Stimulated activated naive CD8-positive, alpha-beta T cell treated with anti-CD3 and anti-CD28 coated beads, Interleukin-15, amount 100 ng/mL, for 72 hours (primary cell): ENCODE results near the gene ZNF428.

Source experiments
- ATAC-seq: fragments of 150-1000 bp; cut with Tn5 transposase; 2 replicates; pipeline ENCODE4 v1.10.0; 2021; ENCODE audit warnings: mild to moderate bottlenecking, moderate library complexity
- DNase-seq, 2 donors: peaks; one replicate each; pipeline ENCODE4 v3.0.0; 2021 to 2022
- H3K27ac Mint-ChIP-seq, 2 donors: one replicate each; pipeline ENCODE4 v1.8.0; 2022; ENCODE audit warnings: mild to moderate bottlenecking in 2 of 2, mixed read lengths in 2 of 2, moderate library complexity in 2 of 2
- H3K27me3 Mint-ChIP-seq: one replicate; pipeline ENCODE4 v1.8.0; 2022; ENCODE audit warnings: mixed read lengths
- H3K4me1 Mint-ChIP-seq: one replicate; pipeline ENCODE4 v1.8.0; 2022; ENCODE audit warnings: mild to moderate bottlenecking, mixed read lengths
- H3K4me3 Mint-ChIP-seq, 2 donors: one replicate each; pipeline ENCODE4 v1.8.0; 2022; ENCODE audit warnings: mild to moderate bottlenecking in 2 of 2, mixed read lengths in 2 of 2, moderate library complexity in 1 of 2
- H3K9me3 Mint-ChIP-seq, 2 donors: one replicate each; pipeline ENCODE4 v1.8.0; 2022; ENCODE audit warnings: mixed read lengths in 2 of 2

The ZNF428 gene

GRCh38 chr19:43574424-43575155 lies 44.8 kb downstream of the ZNF428 start:
- no peak for ATAC-seq
- H3K27me3 Mint-ChIP-seq, result no peaks in the 10 kb centered on the region
- DNase-seq, result no peak
- H3K27ac Mint-ChIP-seq, result peak overlapping the region; percentile 98
- peak overlapping the region; percentile 99 for H3K4me3 Mint-ChIP-seq
- H3K9me3 Mint-ChIP-seq, result no peaks in the 10 kb centered on the region
- H3K4me1 Mint-ChIP-seq, result peaks cover 61% of the 10 kb centered on the region

GRCh38 chr19:43572171-43572588 lies 47.2 kb downstream of the ZNF428 start:
- H3K4me1 Mint-ChIP-seq, result peaks cover 42% of the 10 kb centered on the region
- H3K27ac Mint-ChIP-seq, result no peak overlapping the region
- H3K27me3 Mint-ChIP-seq, result no peaks in the 10 kb centered on the region
- H3K9me3 Mint-ChIP-seq, result no peaks in the 10 kb centered on the region
- ATAC-seq (no peak), DNase-seq (no peak)
- no peak overlapping the region for H3K4me3 Mint-ChIP-seq

- no peak overlapping the region for H3K4me3 Mint-ChIP-seq
- H3K9me3 Mint-ChIP-seq, result no peaks in the 10 kb centered on the region
- no peak for ATAC-seq
- H3K27ac Mint-ChIP-seq, result no peak overlapping the region
- H3K4me1 Mint-ChIP-seq, result peaks cover 36% of the 10 kb centered on the region
- DNase-seq, result no peak
- H3K27me3 Mint-ChIP-seq, result no peaks in the 10 kb centered on the region
Observed at GRCh38 chr19:43570174-43570791, 49.1 kb downstream of the ZNF428 start.

GRCh38 chr19:43569657-43570056 lies 49.8 kb downstream of the ZNF428 start:
- H3K4me1 Mint-ChIP-seq, result peaks cover 38% of the 10 kb centered on the region
- ATAC-seq (no peak), DNase-seq (no peak)
- no peaks in the 10 kb centered on the region for H3K9me3 Mint-ChIP-seq
- no peak overlapping the region for H3K27ac Mint-ChIP-seq
- no peak overlapping the region for H3K4me3 Mint-ChIP-seq
- H3K27me3 Mint-ChIP-seq, result no peaks in the 10 kb centered on the region

- Mint-ChIP-seq H3K4me3 (no peak overlapping the region), H3K9me3 (no peaks in the 10 kb centered on the region), H3K4me1 (peaks cover 67% of the 10 kb centered on the region), H3K27me3 (no peaks in the 10 kb centered on the region), H3K27ac (peak overlapping the region; percentile 19 to 21)
- DNase-seq (no peak), ATAC-seq (no peak)
Observed at GRCh38 chr19:43564800-43565199, 54.6 kb downstream of the ZNF428 start.

- no peaks in the 10 kb centered on the region for H3K27me3 Mint-ChIP-seq
- H3K4me3 Mint-ChIP-seq, result peak overlapping the region; percentile 1 to 47
- ATAC-seq (no peak), DNase-seq (no peak)
- peaks cover 64% of the 10 kb centered on the region for H3K4me1 Mint-ChIP-seq
- no peaks in the 10 kb centered on the region for H3K9me3 Mint-ChIP-seq
- peak overlapping the region; percentile 9 to 29 for H3K27ac Mint-ChIP-seq
Observed at GRCh38 chr19:43563816-43564457, 55.5 kb downstream of the ZNF428 start.

GRCh38 chr19:43562698-43563241 lies 56.7 kb downstream of the ZNF428 start:
- ATAC-seq (peak; percentile 97), DNase-seq (peak; percentile 72 to 86)
- H3K27me3 Mint-ChIP-seq, result no peaks in the 10 kb centered on the region
- H3K27ac Mint-ChIP-seq, result peak overlapping the region; percentile 96 to 99
- H3K9me3 Mint-ChIP-seq, result no peaks in the 10 kb centered on the region
- peaks cover 64% of the 10 kb centered on the region for H3K4me1 Mint-ChIP-seq
- H3K4me3 Mint-ChIP-seq, result peak overlapping the region; percentile 70 to 73

- Mint-ChIP-seq H3K9me3 (no peaks in the 10 kb centered on the region), H3K27me3 (no peaks in the 10 kb centered on the region), H3K27ac (peak overlapping the region; percentile 96 to 99), H3K4me3 (peak overlapping the region; percentile 70 to 73), H3K4me1 (peaks cover 64% of the 10 kb centered on the region)
- DNase-seq, result no peak
- ATAC-seq, result no peak
Observed at GRCh38 chr19:43562226-43562697, 57.2 kb downstream of the ZNF428 start.

GRCh38 chr19:43561139-43561970 lies 58.1 kb downstream of the ZNF428 start:
- no peaks in the 10 kb centered on the region for H3K27me3 Mint-ChIP-seq
- H3K4me1 Mint-ChIP-seq, result peaks cover 57% of the 10 kb centered on the region
- H3K27ac Mint-ChIP-seq, result peak overlapping the region; percentile 77 to 99
- H3K9me3 Mint-ChIP-seq, result no peaks in the 10 kb centered on the region
- ATAC-seq, result no peak
- H3K4me3 Mint-ChIP-seq, result peak overlapping the region in 1 of 2 donors; percentile 73
- no peak for DNase-seq

- DNase-seq (no peak), ATAC-seq (no peak)
- peak overlapping the region in 1 of 2 donors; percentile 12 for H3K4me3 Mint-ChIP-seq
- H3K4me1 Mint-ChIP-seq, result peaks cover 62% of the 10 kb centered on the region
- no peaks in the 10 kb centered on the region for H3K9me3 Mint-ChIP-seq
- no peaks in the 10 kb centered on the region for H3K27me3 Mint-ChIP-seq
- peak overlapping the region; percentile 77 to 81 for H3K27ac Mint-ChIP-seq
Observed at GRCh38 chr19:43560687-43561086, 58.7 kb downstream of the ZNF428 start.
